Left hindlimb (tissue), 1 donor: ENCODE measurements around the gene RACGAP1.
A peak's percentile ranks its signal among the peaks of the same experiment; 100 is the strongest.

Experiments used
- DNase-seq: peaks from one replicate; pipeline ENCODE4 v3.0.0-alpha.2; 2018

RACGAP1 gene

GRCh38 chr12:50025187-50026059 lies at the start of gene RACGAP1:
Gene RACGAP1, minus strand, starts transcription at chr12:50025494. Its CDS starts 8,779 bp downstream, at chr12:50016715.
- DNase-seq: peak; percentile 97

GRCh38 chr12:50073712-50074111 lies 48.4 kb upstream of the RACGAP1 start:
- peak; percentile 29 for DNase-seq

- peak; percentile 25 for DNase-seq
These were observed 47.9 kb upstream of the RACGAP1 start for GRCh38 chr12:50073206-50073605.

GRCh38 chr12:50072198-50072907 lies 47.1 kb upstream of the RACGAP1 start:
- no peak for DNase-seq

GRCh38 chr12:50070314-50071060 lies 45.2 kb upstream of the RACGAP1 start:
- peak; percentile 88 for DNase-seq

- no peak for DNase-seq
These were observed 44.2 kb upstream of the RACGAP1 start for GRCh38 chr12:50069539-50069938.

- no peak for DNase-seq
These were observed 43.8 kb upstream of the RACGAP1 start for GRCh38 chr12:50069069-50069468.

GRCh38 chr12:50066402-50066801 lies 41.1 kb upstream of the RACGAP1 start:
- DNase-seq: no peak

- no peak for DNase-seq
These were observed 40.5 kb upstream of the RACGAP1 start for GRCh38 chr12:50065726-50066310.

- no peak for DNase-seq
These were observed 37.6 kb upstream of the RACGAP1 start for GRCh38 chr12:50062728-50063460.

- DNase-seq: no peak
These were observed 36.8 kb upstream of the RACGAP1 start for GRCh38 chr12:50061946-50062686.

GRCh38 chr12:50061171-50061570 lies 35.9 kb upstream of the RACGAP1 start:
- DNase-seq: no peak

GRCh38 chr12:50060120-50060468 lies 34.8 kb upstream of the RACGAP1 start:
- no peak for DNase-seq

GRCh38 chr12:50059440-50060119 lies 34.3 kb upstream of the RACGAP1 start:
- no peak for DNase-seq

- DNase-seq: no peak
These were observed 33.5 kb upstream of the RACGAP1 start for GRCh38 chr12:50058743-50059312.

GRCh38 chr12:50057896-50058670 lies 32.8 kb upstream of the RACGAP1 start:
- DNase-seq: peak; percentile 54

GRCh38 chr12:50057000-50057841 lies 31.9 kb upstream of the RACGAP1 start, which contains the start of gene ASIC1:
Gene ASIC1, plus strand, starts transcription at chr12:50057596. Its CDS starts 1,171 bp downstream, at chr12:50058767.
- DNase-seq: peak; percentile 86

GRCh38 chr12:50056639-50056976 lies 31.3 kb upstream of the RACGAP1 start:
- DNase-seq: no peak
